Raji (cell line): ENCODE data around the gene NRXN3.

Experiments used
- POLR2A ChIP-seq: IDR thresholded peaks from 2 replicates; pipeline ENCODE4 v1.6.1; 2011; ENCODE audit warnings: low read depth, low read length, control low read depth; ENCODE audit not compliant: insufficient read depth

NRXN3 gene

GRCh38 chr14:78197051-78197450, 26.9 kb downstream of the NRXN3 start:
- no peak for TF ChIP-seq POLR2A

GRCh38 chr14:78202163-78202562, 32.0 kb downstream of the NRXN3 start:
- TF ChIP-seq POLR2A, result no peak

GRCh38 chr14:78202976-78203375, 32.8 kb downstream of the NRXN3 start:
- TF ChIP-seq POLR2A, result no peak

GRCh38 chr14:78207414-78207813, 37.2 kb downstream of the NRXN3 start:
- no peak for TF ChIP-seq POLR2A

- TF ChIP-seq POLR2A, result no peak
Observed at GRCh38 chr14:78220273-78220672, 50.1 kb downstream of the NRXN3 start.

- TF ChIP-seq POLR2A, result no peak
Observed at GRCh38 chr14:78222746-78223145, 52.6 kb downstream of the NRXN3 start.

GRCh38 chr14:78227248-78228077, 57.3 kb downstream of the NRXN3 start:
- no peak for TF ChIP-seq POLR2A

GRCh38 chr14:78228702-78229327, 58.6 kb downstream of the NRXN3 start:
- no peak for TF ChIP-seq POLR2A

GRCh38 chr14:78232231-78233000, 62.2 kb downstream of the NRXN3 start:
- TF ChIP-seq POLR2A, result no peak

GRCh38 chr14:78238141-78238540, 68.0 kb downstream of the NRXN3 start:
- TF ChIP-seq POLR2A, result no peak

GRCh38 chr14:78240567-78240966, 70.4 kb downstream of the NRXN3 start:
- no peak for TF ChIP-seq POLR2A

- TF ChIP-seq POLR2A, result no peak
Observed at GRCh38 chr14:78242086-78242485, 71.9 kb downstream of the NRXN3 start.

- no peak for TF ChIP-seq POLR2A
Observed at GRCh38 chr14:78243187-78243586, 73.0 kb downstream of the NRXN3 start.

GRCh38 chr14:78245238-78245637, 75.1 kb downstream of the NRXN3 start:
- TF ChIP-seq POLR2A, result no peak

GRCh38 chr14:78248501-78249090, 78.4 kb downstream of the NRXN3 start:
- TF ChIP-seq POLR2A, result no peak
